HCT116 (cell line): Measurements from ENCODE around the gene CCR6. TPM values are rescaled to one million over a fixed set of nuclear protein-coding genes. Genes with fewer than 3 reads are reported as not detected.

Source experiments
- ATAC-seq: fragments of 200-7000 bp; cut with Tn5 transposase; 2 replicates; pipeline ENCODE4 v1.9.1; 2020; ENCODE audit warnings: mild to moderate bottlenecking, moderate library complexity
- BruUV-seq: library from RNA; stranded (reverse); fragments of 400-500 nt; replicated peaks from 2 replicates; lab custom pipeline; 2021; lab: Mats Ljungman, UMichigan
- CTCF ChIA-PET: fragments of 300-600 bp; sonication (Branson Sonifier 250); formaldehyde crosslinking; loops from one replicate; lab custom pipeline; 2021; ENCODE audit warnings: antibody characterized with exemption; lab: Charles Lee
- POLR2A ChIA-PET: fragments of 300-600, 350-600 bp; sonication (Branson Sonifier 250); formaldehyde crosslinking; loops from one replicate; lab custom pipeline; 2021; ENCODE audit warnings: antibody characterized with exemption; lab: Charles Lee
- RAD21 ChIA-PET, 2 experiments: fragments of 300-600 bp; sonication (Branson Sonifier 250); formaldehyde crosslinking; loops; one replicate each; lab custom pipeline; 2023; ENCODE audit warnings: low total read pairs in 2 of 2; ENCODE audit not compliant: uncharacterized antibody in 2 of 2, unreplicated experiment in 2 of 2, low non-redundant PET in 1 of 2; lab: Charles Lee
- DNase-seq: peaks from one replicate; pipeline ENCODE4 v3.0.0-alpha.2; 2010; ENCODE audit warnings: low read depth, low spot score
- H2AFZ ChIP-seq: fragments of 200-600 bp; shearing (Covaris generic), sonication (generic); 2 replicates; pipeline ENCODE4 v1.6.1; 2017; ENCODE audit warnings: low read depth, mixed run types, mixed read lengths, antibody characterized with exemption, low read length; ENCODE audit not compliant: poor library complexity, severe bottlenecking
- H3K27ac ChIP-seq: 2 replicates; pipeline ENCODE4 v1.5.1; 2012; ENCODE audit warnings: low read depth, low read length
- H3K27me3 ChIP-seq: fragments of 200-600 bp; sonication (generic); 2 replicates; pipeline ENCODE4 v1.6.1; 2016; ENCODE audit warnings: mixed run types, low read length, mixed read lengths; ENCODE audit not compliant: insufficient read depth
- H3K36me3 ChIP-seq, 2 experiments: fragments of 200-500 bp in 1 of 2; fragments of 200-600 bp in 1 of 2; sonication (Bioruptor generic) in 1 of 2; sonication (generic) in 1 of 2; 2 replicates each; pipeline versions ENCODE4 v1.5.1 to v1.6.1; 2014 to 2016; ENCODE audit warnings: low read length in 2 of 2, inconsistent platforms in 1 of 2, mixed read lengths in 1 of 2, mixed run types in 1 of 2; ENCODE audit not compliant: insufficient read depth in 2 of 2, control insufficient read depth in 1 of 2
- H3K4me1 ChIP-seq, 2 experiments: fragments of 200-600 bp in 1 of 2; sonication (generic) in 1 of 2; 2 replicates each; pipeline versions ENCODE4 v1.5.1 to v1.6.1; 2012 to 2017; ENCODE audit warnings: low read length in 2 of 2, inconsistent platforms in 1 of 2, mild to moderate bottlenecking in 1 of 2, mixed read lengths in 1 of 2, mixed run types in 1 of 2, moderate library complexity in 1 of 2; ENCODE audit not compliant: insufficient read depth in 2 of 2, control insufficient read depth in 1 of 2
- H3K4me2 ChIP-seq: fragments of 200-600 bp; sonication (generic); 2 replicates; pipeline ENCODE4 v1.6.1; 2017; ENCODE audit warnings: mixed run types, low read length, mixed read lengths
- H3K4me3 ChIP-seq, 2 experiments: fragments of 200-600 bp in 1 of 2; sonication (generic) in 1 of 2; replicated peaks in 1 of 2; 2 replicates each; pipeline ENCODE4 v1.5.1; 2011 to 2016; ENCODE audit warnings: low read length in 2 of 2, control low read depth in 1 of 2, low read depth in 1 of 2, mild to moderate bottlenecking in 1 of 2, mixed read lengths in 1 of 2, mixed run types in 1 of 2
- H3K79me2 ChIP-seq: fragments of 200-600 bp; sonication (generic); 2 replicates; pipeline ENCODE4 v1.6.1; 2017; ENCODE audit warnings: mild to moderate bottlenecking, mixed run types, low read length, moderate library complexity, mixed read lengths; ENCODE audit not compliant: insufficient read depth
- H3K9ac ChIP-seq: fragments of 200-600 bp; sonication (generic); 2 replicates; pipeline ENCODE4 v1.6.1; 2016; ENCODE audit warnings: low read length, mixed read lengths
- H3K9me2 ChIP-seq: fragments of 200-600 bp; sonication (generic), shearing (Covaris generic); 2 replicates; pipeline ENCODE4 v1.6.1; 2017; ENCODE audit warnings: mixed run types, mild to moderate bottlenecking, moderate library complexity; ENCODE audit not compliant: insufficient read depth
- H3K9me3 ChIP-seq, 2 experiments: fragments of 200-500 bp in 1 of 2; fragments of 200-600 bp in 1 of 2; sonication (Bioruptor generic) in 1 of 2; sonication (generic) in 1 of 2; 2 replicates each; pipeline ENCODE4 v1.6.1; 2014 to 2017; ENCODE audit warnings: low read length in 2 of 2, mixed read lengths in 2 of 2, inconsistent platforms in 1 of 2, low read depth in 1 of 2, mild to moderate bottlenecking in 1 of 2, mixed run types in 1 of 2, moderate library complexity in 1 of 2; ENCODE audit not compliant: control insufficient read depth in 1 of 2, insufficient read depth in 1 of 2
- H4K20me1 ChIP-seq: fragments of 200-600 bp; sonication (generic), shearing (Covaris generic); 2 replicates; pipeline ENCODE4 v1.6.1; 2017; ENCODE audit warnings: mixed run types, mild to moderate bottlenecking, moderate library complexity; ENCODE audit not compliant: insufficient read depth
- CBX3 ChIP-seq: IDR thresholded peaks from 2 replicates; pipeline ENCODE4 v1.6.1; 2012; ENCODE audit warnings: low read depth
- CEBPB ChIP-seq: IDR thresholded peaks from 2 replicates; pipeline ENCODE4 v1.6.1; 2012; ENCODE audit warnings: low read depth
- CTCF ChIP-seq, 3 experiments: fragments of 200-600 bp in 1 of 3; sonication (generic) in 1 of 3; IDR thresholded peaks in 2 of 3; conservative IDR thresholded peaks in 1 of 3; 2 replicates each; pipeline ENCODE4 v1.5.1; 2012 to 2017; ENCODE audit warnings: low read depth in 2 of 3, low read length in 2 of 3, antibody characterized with exemption in 1 of 3, borderline replicate concordance in 1 of 3, control low read depth in 1 of 3, mild to moderate bottlenecking in 1 of 3, mixed read lengths in 1 of 3, mixed run types in 1 of 3, moderate library complexity in 1 of 3; ENCODE audit not compliant: insufficient read depth in 1 of 3
- EGR1 ChIP-seq: IDR thresholded peaks from 2 replicates; pipeline ENCODE4 v1.6.1; 2012; ENCODE audit warnings: low read depth
- EZH2 ChIP-seq: fragments of 200-600 bp; sonication (generic); IDR thresholded peaks from 2 replicates; pipeline ENCODE4 v1.6.1; 2017; ENCODE audit warnings: antibody characterized with exemption, mixed run types
- FOSL1 ChIP-seq: IDR thresholded peaks from 2 replicates; pipeline ENCODE4 v1.6.1; 2012; ENCODE audit warnings: low read depth
- JUND ChIP-seq: IDR thresholded peaks from 2 replicates; pipeline ENCODE4 v1.6.1; 2012
- POLR2A ChIP-seq: IDR thresholded peaks from 2 replicates; pipeline ENCODE4 v1.7.0; 2011; ENCODE audit warnings: borderline replicate concordance; ENCODE audit not compliant: insufficient read depth, insufficient read length; ENCODE audit errors: extremely low read depth
- REST ChIP-seq: IDR thresholded peaks from 2 replicates; pipeline ENCODE4 v1.6.1; 2012; ENCODE audit warnings: low read depth
- SP1 ChIP-seq: IDR thresholded peaks from 2 replicates; pipeline ENCODE4 v1.6.1; 2012; ENCODE audit warnings: low read depth
- SRF ChIP-seq: IDR thresholded peaks from 2 replicates; pipeline ENCODE4 v1.6.1; 2012; ENCODE audit warnings: low read depth
- YY1 ChIP-seq: IDR thresholded peaks from 2 replicates; pipeline ENCODE4 v1.6.1; 2011; ENCODE audit warnings: low read length, low read depth, moderate library complexity, mild to moderate bottlenecking; ENCODE audit not compliant: insufficient replicate concordance; ENCODE audit errors: extremely low read depth
- ZFX ChIP-seq: fragments of 450-650 bp; IDR thresholded peaks from 2 replicates; pipeline ENCODE4 v1.6.1; 2017
- ZNF274 ChIP-seq: fragments of 200-500 bp; sonication (Bioruptor generic); IDR thresholded peaks from 2 replicates; pipeline ENCODE4 v1.6.1; 2014; ENCODE audit warnings: mild to moderate bottlenecking, low read depth, low read length, inconsistent platforms
- intact Hi-C: fragments of 100-400 bp; cut with micrococcal nuclease; formaldehyde crosslinking; loops from 2 replicates; pipeline ENCODE4 v1.10.0; 2022
- total RNA-seq: library from RNA; stranded (reverse); gene quantifications from one replicate; pipeline ENCODE4 v1.2.1, GENCODE V29; 2021; ENCODE audit not compliant: unreplicated experiment

Gene CCR6
- total RNA-seq, 1 experiment from 2014 or later = not detected

- no peak overlapping the region for H3K4me2 ChIP-seq
- no peaks in the 10 kb centered on the region for H3K9me2 ChIP-seq
- CTCF ChIA-PET = no interaction called here
- H3K27ac ChIP-seq = no peak overlapping the region
- DNase-seq (no peak), ATAC-seq (no peak)
- no peaks in the 10 kb centered on the region for H3K4me1 ChIP-seq
- intact Hi-C loops = no loop called here
- no peaks in the 10 kb centered on the region for H3K36me3 ChIP-seq
- no peak overlapping the region for H3K4me3 ChIP-seq
- TF ChIP-seq FOSL1 (no peak), SP1 (no peak), EGR1 (no peak), CBX3 (no peak), CTCF (IDR thresholded peaks at IDR 0.05 in 2 of 3, conservative IDR thresholded peaks at IDR 0.05 in 1 of 3; ENCODE audit: borderline replicate concordance in 1 of 3, insufficient read depth in 1 of 3, low read depth in 2 of 3, low read length in 2 of 3) (no peak), CEBPB (no peak)
- POLR2A ChIA-PET = no interaction called here
- no peaks in the 10 kb centered on the region for H4K20me1 ChIP-seq
- peaks cover 17% of the 10 kb centered on the region for H3K27me3 ChIP-seq
- H2AFZ ChIP-seq = no peak overlapping the region
- H3K79me2 ChIP-seq = no peaks in the 10 kb centered on the region
- no peak overlapping the region for H3K9ac ChIP-seq
- BruUV-seq = no TSS peak
- RAD21 ChIA-PET = no interaction called here
- no peaks in the 10 kb centered on the region for H3K9me3 ChIP-seq
Measured at GRCh38 chr6:167164261-167164660, 41.4 kb downstream of the CCR6 start.

GRCh38 chr6:167165858-167166471 is 43.1 kb downstream of the CCR6 start:
- BruUV-seq = no TSS peak
- H3K79me2 ChIP-seq = no peaks in the 10 kb centered on the region
- no peaks in the 10 kb centered on the region for H3K36me3 ChIP-seq
- intact Hi-C loops = no loop called here
- no peak overlapping the region for H2AFZ ChIP-seq
- H3K4me2 ChIP-seq = no peak overlapping the region
- TF ChIP-seq FOSL1 (no peak), POLR2A (no peak), EGR1 (no peak), CEBPB (no peak), SRF (no peak), ZFX (no peak), JUND (no peak), YY1 (no peak), ZNF274 (no peak), EZH2 (no peak), REST (no peak)
- no peak overlapping the region for H3K4me3 ChIP-seq
- H3K9me2 ChIP-seq = no peaks in the 10 kb centered on the region
- POLR2A ChIA-PET = no interaction called here
- H3K27ac ChIP-seq = no peak overlapping the region
- H3K27me3 ChIP-seq = peaks cover 17% of the 10 kb centered on the region
- H3K4me1 ChIP-seq = no peaks in the 10 kb centered on the region
- RAD21 ChIA-PET = no interaction called here
- no peak overlapping the region for H3K9ac ChIP-seq
- DNase-seq (no peak), ATAC-seq (no peak)
- CTCF ChIA-PET = no interaction called here
- no peaks in the 10 kb centered on the region for H3K9me3 ChIP-seq
- no peaks in the 10 kb centered on the region for H4K20me1 ChIP-seq
